ENCODE data around the gene KRTAP10-1. TPM values are rescaled to one million over a fixed set of nuclear protein-coding genes. Genes with fewer than 3 reads are reported as not detected.

The KRTAP10-1 gene
- total and polyA plus RNA-seq, 2 of the 13 experiments (the other 11 are each of a cell fraction or from before 2014, with no cell fraction given): not detected

GRCh38 chr21:44529503-44530125 lies 10.4 kb downstream of the KRTAP10-1 start (continued):
- TF ChIP-seq AKAP8 (CRISPR knock-in tag; IDR thresholded peaks at IDR 0.05): no peak
- TF ChIP-seq ZNF253 (CRISPR knock-in tag; IDR thresholded peaks at IDR 0.05; ENCODE audit: borderline replicate concordance): no peak
- TF ChIP-seq POLR2A (IDR thresholded peaks at IDR 0.05; ENCODE audit: insufficient read depth in 1 of 2, low read depth in 2 of 2, low read length in 2 of 2): no peak
- TF ChIP-seq ZC3H4 (CRISPR knock-in tag; IDR thresholded peaks at IDR 0.05; ENCODE audit: borderline replicate concordance): no peak
- TF ChIP-seq ZNF761 (CRISPR knock-in tag; conservative IDR thresholded peaks at IDR 0.05): no peak
- TF ChIP-seq ZNF614 (CRISPR knock-in tag; IDR thresholded peaks at IDR 0.05; ENCODE audit: borderline replicate concordance): no peak
- no peak for TF ChIP-seq ELF4 (CRISPR knock-in tag; IDR thresholded peaks at IDR 0.05; ENCODE audit: borderline replicate concordance)
- TF ChIP-seq ATF7-NPFF (CRISPR knock-in tag; IDR thresholded peaks at IDR 0.05; ENCODE audit: low read depth): no peak
- TF ChIP-seq ZNF18 (CRISPR knock-in tag; IDR thresholded peaks at IDR 0.05; ENCODE audit: insufficient replicate concordance): no peak
- no peak for TF ChIP-seq REST (IDR thresholded peaks at IDR 0.05; ENCODE audit: borderline replicate concordance in 1 of 2, low read depth in 1 of 2, low read length in 2 of 2)
- no peak for TF ChIP-seq PRDM15 (CRISPR knock-in tag; IDR thresholded peaks at IDR 0.05)

All from HepG2 (cell line).